Tibial nerve (tissue), 3 donors: ENCODE results near the gene TUBB4B.

Experiments used
- POLR2A ChIP-seq, 2 donors: fragments of 450-650 bp; IDR thresholded peaks; one replicate each; pipeline ENCODE4 v1.6.1; 2017; ENCODE audit warnings: antibody characterized with exemption in 2 of 2, mild to moderate bottlenecking in 2 of 2, moderate library complexity in 2 of 2
- TF ChIP-seq, protein P1 (sequence below), 5 experiments: fragments of 200-600 bp in 3 of 5; fragments of 450-650 bp in 2 of 5; sonication (generic) in 3 of 5; IDR thresholded peaks; one replicate each; pipeline ENCODE4 v1.5.1; 2016 to 2019; ENCODE audit warnings: antibody characterized with exemption in 5 of 5, mild to moderate bottlenecking in 3 of 5, moderate library complexity in 2 of 5

DNA sequence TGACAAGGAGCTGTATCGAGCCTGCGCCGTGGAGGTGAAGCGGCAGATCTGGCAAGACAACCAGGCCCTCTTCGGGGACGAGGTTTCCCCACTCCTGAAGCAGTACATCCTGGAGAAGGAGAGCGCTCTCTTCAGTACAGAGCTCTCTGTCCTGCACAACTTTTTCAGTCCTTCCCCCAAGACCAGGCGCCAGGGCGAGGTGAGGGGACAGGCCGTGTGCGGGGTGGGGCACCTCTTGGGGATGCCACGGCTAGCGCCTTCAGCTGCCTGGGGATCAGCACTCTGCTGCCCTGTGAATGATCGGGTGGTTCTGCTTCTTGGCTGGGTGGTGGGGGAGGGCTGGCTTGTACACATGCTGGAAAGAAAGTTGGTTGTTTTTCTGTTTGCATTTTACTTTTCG lies 15.8 kb downstream of the TUBB4B start:
- TF ChIP-seq, protein P1, sequence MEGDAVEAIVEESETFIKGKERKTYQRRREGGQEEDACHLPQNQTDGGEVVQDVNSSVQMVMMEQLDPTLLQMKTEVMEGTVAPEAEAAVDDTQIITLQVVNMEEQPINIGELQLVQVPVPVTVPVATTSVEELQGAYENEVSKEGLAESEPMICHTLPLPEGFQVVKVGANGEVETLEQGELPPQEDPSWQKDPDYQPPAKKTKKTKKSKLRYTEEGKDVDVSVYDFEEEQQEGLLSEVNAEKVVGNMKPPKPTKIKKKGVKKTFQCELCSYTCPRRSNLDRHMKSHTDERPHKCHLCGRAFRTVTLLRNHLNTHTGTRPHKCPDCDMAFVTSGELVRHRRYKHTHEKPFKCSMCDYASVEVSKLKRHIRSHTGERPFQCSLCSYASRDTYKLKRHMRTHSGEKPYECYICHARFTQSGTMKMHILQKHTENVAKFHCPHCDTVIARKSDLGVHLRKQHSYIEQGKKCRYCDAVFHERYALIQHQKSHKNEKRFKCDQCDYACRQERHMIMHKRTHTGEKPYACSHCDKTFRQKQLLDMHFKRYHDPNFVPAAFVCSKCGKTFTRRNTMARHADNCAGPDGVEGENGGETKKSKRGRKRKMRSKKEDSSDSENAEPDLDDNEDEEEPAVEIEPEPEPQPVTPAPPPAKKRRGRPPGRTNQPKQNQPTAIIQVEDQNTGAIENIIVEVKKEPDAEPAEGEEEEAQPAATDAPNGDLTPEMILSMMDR (IDR thresholded peaks at IDR 0.05) = no peak
- no peak for TF ChIP-seq POLR2A (IDR thresholded peaks at IDR 0.05)
